NCI-H1694 treated with DMSO at 0.1 percent for 48 hours (cell line): ENCODE measurements around the gene LSAMP.

Experiments
- DNase-seq: peaks from one replicate; lab custom pipeline; 2025; lab: John Stamatoyannopoulos, UW

Gene LSAMP

DNA sequence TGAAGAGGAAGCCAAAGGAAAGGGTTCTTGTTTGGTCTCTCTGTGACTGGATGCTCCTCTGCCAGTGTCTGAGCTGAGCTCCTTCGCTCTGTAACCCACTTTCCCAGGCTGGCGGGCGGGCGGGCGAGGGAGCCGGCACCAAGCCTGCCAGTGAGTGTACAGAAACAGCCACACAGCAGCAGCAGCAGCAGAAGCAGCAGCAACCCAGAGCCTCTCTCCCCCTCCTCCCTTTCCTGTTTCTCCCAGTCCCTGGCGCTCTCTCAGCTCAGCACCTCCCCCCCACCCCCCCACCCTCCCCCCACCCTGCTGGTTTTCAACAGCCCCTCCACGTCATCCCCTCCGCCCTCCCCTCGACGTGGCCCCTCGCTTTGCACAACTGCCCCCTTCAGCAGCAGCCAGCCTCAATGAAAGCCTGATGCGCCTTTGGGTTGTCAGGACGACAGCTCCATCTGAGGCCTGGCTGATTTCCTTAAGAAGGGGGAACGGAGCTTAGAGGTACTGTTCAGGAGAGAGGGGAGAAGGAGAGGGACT is at the start of gene LSAMP:
Gene LSAMP, minus strand, starts transcription at position 177 of the 531 bp plus-strand sequence.
- DNase-seq = peak; percentile 56

- no peak for DNase-seq
Observed at GRCh38 chr3:116492379-116492778, 47.1 kb upstream of the LSAMP start.

GRCh38 chr3:116483135-116483534 is 37.8 kb upstream of the LSAMP start:
- no peak for DNase-seq

GRCh38 chr3:116476691-116477090 is 31.4 kb upstream of the LSAMP start:
- no peak for DNase-seq

GRCh38 chr3:116474801-116475200 is 29.5 kb upstream of the LSAMP start:
- no peak for DNase-seq

- peak; percentile 87 for DNase-seq
Observed at GRCh38 chr3:116474032-116474780, 28.9 kb upstream of the LSAMP start.

DNA sequence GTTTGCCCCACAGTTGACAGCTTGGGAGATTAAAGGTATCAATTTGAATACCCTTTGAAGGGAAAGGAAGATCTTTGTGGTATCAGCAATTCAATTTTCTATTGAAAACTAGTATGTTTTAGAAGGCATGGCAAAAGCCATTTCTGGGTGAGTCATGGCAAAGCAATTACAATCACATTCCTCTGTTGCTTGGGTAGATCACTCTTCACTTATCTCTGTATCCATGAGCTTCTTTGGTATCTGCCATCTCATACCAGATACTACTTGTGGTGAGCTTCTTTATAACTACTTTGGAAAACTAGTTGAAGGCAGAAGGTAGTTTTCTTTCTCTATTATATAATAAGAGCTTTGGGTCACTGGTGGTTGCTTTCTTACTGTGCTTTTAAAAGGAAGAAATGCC is 28.3 kb upstream of the LSAMP start:
- DNase-seq = no peak

DNA sequence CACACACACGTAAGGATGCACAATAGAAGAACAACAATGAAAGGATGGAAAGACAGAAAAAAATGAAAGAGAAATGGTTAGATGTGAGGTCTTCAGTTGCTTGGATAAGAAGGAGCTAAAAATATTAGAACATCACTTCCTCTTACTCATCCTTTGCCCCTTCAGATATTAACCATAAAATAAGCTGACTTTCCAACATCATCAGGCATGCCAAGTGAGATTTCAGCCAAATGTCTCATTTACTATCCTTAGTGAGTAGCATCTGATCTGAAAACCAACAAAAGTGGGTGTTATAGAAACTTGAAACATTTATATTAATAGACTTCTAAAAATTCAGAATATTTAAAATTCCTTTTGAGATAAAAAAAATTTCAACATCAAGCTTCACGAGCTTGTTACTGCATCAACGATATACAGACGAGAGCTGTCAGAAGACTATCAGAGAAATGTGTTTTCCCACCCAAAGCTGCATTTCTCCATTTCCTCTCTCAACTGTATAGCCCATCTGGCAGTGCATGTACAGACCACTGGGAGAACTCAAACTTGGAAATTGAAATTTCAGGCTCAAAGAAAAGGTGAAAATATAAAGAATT is 25.4 kb upstream of the LSAMP start:
- no peak for DNase-seq

GRCh38 chr3:116469546-116469945 is 24.3 kb upstream of the LSAMP start:
- no peak for DNase-seq

DNA sequence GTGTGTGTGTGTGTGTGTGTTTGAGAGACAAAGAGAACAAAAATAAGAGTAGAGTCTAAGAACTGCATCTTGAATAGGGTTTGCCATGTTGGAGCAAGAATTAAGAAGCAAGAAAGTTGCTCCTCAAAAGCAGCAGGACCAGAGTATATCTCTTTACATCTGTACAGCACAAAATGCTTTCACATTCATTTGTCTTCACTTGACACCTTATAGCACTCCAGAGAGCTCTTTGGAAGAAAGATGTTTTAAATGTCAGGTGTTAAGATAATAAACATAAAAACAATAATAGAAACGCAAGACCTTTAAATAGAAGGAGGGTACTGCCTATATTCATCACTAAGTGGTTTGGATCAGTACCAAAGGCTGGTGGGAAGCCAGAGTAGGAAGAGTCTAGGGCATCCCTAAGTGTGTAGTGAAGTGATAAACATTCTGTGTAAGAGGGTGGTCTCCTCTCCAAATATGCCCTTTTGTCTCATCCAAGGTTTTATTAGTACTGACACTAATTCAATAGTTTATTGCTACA is 19.1 kb upstream of the LSAMP start:
- no peak for DNase-seq

DNA sequence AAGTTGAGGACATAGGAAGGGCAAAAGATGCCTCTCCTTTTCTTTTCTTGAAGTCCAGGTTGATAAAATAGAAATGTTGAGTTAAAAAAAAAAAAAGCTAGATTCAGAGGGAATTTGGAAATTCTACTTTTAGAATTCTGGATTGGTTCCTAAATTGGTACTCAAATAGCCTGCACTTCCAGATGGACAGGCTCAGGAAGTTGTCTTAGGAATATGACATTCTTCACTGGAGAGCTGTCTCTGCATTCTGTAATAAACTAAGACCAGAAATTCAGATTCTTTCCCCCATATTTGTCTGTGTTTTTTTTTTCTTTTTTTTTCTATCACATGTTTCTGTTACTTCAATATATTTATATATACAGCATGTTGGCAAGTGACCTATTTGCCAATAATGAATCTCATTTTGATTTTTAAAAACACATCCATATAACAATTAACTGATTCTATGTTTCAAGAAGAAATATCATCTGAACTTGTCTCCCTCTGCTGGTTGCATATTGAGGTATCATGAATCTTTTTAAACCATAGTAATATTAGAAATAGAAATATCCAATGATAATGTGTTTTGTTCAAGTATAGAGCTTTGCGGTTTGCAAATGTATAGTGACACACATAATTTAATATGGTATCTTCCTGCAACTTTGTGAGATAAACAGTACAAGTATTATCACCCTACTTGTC is 8.5 kb upstream of the LSAMP start:
- peak; percentile 70 for DNase-seq

- no peak for DNase-seq
Observed at GRCh38 chr3:116449546-116450350, 4.5 kb upstream of the LSAMP start.

DNA sequence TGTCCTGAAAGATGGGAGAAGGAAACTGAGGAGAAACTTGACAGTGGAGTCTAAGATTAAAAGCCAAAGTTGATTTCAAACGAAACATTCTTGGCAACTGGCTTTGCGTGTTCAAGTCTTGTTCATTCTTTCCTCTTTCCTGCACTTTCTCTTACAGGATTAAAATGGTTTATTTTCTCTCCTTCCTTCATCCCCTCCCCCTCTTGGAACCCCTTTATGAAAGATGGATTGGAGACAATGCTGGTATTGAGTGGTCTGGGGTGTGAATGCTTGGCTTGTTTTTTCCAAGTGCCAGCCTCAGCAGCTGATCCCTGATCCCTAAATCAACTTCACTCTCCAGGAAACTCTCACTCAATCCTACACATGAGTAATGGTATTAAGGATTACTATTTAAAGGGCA is 703 bp upstream of the LSAMP start:
- no peak for DNase-seq

DNA sequence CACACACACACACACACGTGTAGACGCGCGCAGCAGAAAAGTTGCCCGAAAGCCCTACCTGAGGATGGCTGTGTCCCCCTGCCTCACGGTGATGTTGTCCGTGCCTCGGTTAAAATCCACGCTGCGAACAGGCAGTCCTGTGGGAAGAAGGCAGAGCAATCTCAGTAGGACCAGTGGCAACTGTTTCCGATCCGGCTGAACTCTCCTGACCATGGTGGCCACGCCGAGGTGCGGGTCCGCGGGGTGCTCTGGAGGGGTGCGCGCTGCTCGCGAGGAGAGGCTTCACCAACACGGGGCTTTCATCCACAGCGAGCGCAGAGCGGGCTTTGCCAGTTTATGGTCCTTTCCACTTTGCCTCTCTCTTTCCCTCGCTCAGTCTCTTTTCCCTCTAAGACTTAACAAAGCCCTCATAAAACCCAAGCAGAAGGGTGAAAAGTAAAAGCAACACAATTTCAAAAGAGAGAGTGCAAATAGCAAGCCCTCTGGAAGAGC is 422 bp downstream of the LSAMP start:
- DNase-seq = peak; percentile 35

DNA sequence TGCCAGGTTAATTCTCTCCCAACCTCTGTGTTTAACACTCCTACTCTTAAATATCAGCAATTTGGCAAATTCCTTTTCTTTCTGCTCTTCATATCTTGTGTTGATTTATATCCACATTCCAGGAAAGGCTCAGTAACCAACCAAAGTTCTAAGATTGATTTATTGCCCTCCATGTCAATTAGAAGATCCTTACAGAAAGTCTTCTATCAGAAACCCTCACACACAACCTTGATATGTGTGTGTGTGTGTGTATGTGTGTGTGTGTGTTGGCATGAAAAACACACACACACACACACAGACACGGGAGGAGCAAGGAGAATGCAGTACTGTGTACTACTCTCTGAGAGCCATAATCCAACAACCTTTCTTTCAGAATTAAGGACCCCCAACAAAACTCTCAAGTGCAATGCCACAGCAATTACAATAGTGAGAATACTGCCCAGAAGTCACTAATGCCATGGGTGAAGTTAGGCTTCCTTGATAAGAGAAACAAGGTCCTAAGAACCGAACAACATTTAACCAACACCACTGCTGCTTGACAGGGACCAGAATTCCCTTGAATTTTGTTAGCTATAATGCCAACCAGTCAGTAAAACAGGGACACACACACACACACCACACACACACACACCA is 1.1 kb downstream of the LSAMP start:
- no peak for DNase-seq

GRCh38 chr3:116443191-116443661 is 2.1 kb downstream of the LSAMP start:
- DNase-seq = no peak

DNA sequence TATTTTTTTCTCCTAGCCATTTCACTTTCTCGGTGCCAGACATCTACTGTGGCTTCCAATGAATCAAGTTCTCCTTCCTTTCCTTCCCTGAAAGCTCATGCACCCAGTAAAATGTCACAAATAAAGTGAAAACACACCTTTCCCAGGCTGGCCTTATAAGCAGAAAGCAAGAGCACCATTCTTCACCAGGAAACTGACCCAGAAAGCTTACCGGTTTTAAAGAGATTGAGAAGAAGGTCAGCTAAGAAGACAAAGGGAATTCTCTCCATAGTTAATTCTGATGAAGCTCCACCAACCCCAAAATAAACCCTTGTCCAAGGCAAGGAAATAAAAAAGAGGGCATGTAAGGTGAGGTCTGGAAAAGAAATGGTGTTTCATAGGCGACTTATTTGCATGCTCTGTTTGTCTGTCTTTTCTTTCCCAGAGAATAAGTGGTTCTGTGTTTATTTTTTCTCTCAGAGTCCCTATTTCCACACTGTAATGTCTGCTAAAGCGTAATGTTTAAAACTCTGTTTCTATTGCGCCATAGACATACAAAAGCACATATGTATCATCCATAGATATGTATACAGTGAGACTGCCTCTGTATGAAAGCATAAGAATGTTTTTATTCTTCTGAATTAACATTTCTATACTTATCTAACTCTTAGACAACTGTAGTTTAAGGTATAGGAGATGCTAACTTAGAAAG is 2.8 kb downstream of the LSAMP start:
- DNase-seq = no peak

- DNase-seq = no peak
Observed at GRCh38 chr3:116441652-116442051, 3.6 kb downstream of the LSAMP start.

DNA sequence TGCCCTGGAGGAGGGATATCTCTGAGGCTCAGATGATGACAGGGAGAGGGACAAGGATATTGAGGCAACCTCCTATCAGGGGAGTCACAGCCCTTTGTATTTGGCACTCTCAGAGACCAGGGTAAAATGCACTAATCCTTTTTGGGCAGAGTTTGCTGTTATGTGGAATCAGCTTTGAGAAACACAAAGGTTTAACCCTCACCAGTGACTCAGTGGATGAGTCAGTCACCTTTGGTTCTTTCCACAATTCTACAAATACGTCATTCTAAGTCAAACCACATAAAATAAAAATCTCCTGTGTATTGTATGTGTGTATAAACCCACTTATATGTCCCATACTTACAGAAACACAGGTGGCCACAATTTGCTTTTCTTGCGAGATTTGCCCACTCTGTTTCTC is 5.1 kb downstream of the LSAMP start:
- DNase-seq = no peak

GRCh38 chr3:116433552-116433951 is 11.7 kb downstream of the LSAMP start:
- no peak for DNase-seq

GRCh38 chr3:116432795-116433194 is 12.5 kb downstream of the LSAMP start:
- DNase-seq = no peak
